HG02840 (cell line): ENCODE measurements around the gene SLC26A11.

Experiments used
- ATAC-seq: cut with Tn5 transposase; IDR thresholded peaks from one replicate; pipeline ENCODE4 v1.9.1; 2021; ENCODE audit warnings: mild to moderate bottlenecking, moderate library complexity, moderate number of reproducible peaks; ENCODE audit not compliant: unreplicated experiment, low FRiP score

Gene SLC26A11

DNA sequence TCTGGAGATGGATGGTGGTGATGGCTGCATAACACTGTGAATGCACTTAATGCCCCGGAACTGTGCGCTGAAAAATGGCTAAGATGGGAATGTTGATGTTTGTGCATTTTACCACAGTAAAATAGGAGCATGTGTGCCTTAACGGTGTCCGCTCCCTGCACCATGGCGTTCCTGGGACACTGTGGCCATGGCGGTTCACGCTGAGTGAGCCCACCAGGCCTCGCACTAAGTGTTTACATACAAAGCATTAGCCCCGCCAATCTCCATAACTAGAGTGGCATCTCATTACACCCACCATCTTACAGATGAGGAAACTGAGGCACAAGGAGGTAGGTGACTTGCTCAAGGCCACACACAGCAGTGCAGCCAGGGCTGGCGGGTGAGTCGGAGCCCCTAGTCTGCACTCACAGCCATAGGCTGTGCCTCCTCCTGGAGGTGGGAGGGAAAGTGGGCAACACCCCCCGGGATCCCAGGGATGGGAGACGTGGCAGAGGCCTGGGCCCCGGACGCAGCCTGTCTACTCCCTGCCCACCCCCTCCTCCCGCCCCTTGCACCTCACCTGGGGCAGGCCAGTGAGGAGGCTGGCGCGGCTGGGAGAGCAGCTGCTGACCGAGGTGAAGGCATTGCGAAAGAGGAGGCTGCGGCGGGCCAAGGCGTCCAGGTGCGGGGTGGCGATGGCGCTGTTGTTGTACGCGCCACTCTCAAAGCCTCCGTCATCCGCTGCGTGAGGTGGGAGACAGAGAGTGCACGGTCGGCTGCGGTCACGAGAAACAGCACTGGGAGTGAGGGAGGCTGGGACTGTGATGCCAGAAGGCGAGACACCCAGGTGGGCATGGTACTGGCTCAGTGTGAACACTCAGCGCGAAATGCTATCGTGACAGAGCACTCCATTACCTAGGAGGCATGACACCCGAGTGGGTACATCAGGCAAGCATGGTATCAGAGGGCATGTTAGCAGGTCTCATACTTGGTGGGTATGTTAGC is 3.5 kb upstream of the SLC26A11 start:
- no peak for ATAC-seq

DNA sequence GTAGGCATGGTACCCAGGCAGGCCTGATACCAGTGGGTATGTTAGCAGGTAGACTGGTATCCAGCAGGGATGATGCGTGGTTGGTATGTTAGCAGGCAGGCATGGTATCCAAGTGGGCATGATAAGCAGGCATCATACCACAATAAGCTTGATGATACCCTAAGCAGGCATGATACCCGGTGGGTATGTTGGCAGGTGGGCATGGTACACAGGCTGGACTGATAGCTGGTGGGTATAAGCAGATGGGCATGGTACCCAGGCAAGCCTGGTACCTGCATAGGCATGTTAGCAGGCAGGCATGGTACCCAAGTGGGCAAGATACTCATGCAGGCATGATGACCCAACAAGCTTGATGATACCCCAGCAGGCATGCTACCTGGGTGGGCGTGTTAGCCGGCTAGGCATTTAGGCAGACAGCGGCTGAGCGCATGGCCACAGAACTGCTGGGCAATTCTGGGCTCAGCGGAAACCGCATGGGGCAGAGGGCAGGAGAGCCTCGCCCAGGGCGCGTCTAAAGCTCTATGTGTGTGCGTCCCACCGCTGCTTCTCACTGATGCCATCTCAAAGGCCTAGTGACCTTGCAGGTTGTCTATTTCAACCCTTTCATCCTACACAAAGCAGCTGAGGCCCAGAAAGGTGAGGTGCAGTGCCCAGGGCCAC is 2.4 kb upstream of the SLC26A11 start:
- no peak for ATAC-seq

GRCh38 chr17:80218391-80218790 is 1.8 kb upstream of the SLC26A11 start:
- no peak for ATAC-seq

- no peak for ATAC-seq
Measured at GRCh38 chr17:80219013-80219762, 1.0 kb upstream of the SLC26A11 start.

GRCh38 chr17:80219763-80220053 is 519 bp upstream of the SLC26A11 start:
- ATAC-seq: no peak

DNA sequence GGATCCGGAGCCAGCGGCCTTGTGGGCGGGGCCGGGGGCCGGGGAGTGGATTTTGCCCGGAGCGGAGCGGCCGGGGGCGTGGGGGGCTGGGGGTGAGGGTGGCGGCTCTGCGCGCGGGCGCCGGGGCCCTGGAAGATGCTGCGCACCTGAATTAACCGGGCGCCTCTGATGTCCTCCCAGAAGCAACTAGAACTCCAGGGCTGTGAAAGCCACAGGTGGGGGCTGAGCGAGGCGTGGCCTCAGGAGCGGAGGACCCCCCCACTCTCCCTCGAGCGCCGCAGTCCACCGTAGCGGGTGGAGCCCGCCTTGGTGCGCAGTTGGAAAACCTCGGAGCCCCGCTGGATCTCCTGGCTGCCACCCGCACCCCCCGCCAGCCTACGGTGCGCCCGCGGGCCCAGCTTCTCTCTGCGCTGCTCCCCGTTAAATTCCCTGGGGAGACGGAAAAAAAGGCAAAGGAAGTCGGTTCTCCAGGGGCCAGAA is 549 bp downstream of the SLC26A11 start:
- no peak for ATAC-seq

DNA sequence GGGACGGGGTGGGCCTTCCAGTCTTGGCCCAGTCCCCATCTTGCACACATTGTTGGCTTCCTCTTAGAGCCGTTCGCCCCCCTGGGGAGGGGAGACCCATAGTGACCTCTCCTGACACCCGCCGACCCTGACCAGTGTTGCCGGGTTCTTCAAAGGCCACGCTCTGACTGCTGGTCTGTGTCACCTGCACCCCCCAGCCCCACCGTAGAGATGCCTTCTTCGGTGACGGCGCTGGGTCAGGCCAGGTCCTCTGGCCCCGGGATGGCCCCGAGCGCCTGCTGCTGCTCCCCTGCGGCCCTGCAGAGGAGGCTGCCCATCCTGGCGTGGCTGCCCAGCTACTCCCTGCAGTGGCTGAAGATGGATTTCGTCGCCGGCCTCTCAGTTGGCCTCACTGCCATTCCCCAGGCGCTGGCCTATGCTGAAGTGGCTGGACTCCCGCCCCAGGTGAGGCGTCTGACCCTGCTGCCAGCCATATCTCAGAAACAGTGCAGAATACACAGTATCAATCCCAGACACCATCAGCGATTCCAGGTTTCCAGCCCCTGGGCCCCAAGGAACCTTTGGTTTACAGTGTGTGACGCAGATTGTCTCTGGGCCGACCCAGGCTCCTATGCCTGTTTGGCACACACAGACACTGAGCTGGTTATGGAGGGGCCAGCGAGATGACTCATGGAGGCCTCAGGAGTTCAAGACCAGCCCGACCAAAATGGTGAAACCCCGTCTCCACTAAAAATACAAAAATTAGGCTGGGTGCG is 1.3 kb downstream of the SLC26A11 start:
- ATAC-seq: no peak

DNA sequence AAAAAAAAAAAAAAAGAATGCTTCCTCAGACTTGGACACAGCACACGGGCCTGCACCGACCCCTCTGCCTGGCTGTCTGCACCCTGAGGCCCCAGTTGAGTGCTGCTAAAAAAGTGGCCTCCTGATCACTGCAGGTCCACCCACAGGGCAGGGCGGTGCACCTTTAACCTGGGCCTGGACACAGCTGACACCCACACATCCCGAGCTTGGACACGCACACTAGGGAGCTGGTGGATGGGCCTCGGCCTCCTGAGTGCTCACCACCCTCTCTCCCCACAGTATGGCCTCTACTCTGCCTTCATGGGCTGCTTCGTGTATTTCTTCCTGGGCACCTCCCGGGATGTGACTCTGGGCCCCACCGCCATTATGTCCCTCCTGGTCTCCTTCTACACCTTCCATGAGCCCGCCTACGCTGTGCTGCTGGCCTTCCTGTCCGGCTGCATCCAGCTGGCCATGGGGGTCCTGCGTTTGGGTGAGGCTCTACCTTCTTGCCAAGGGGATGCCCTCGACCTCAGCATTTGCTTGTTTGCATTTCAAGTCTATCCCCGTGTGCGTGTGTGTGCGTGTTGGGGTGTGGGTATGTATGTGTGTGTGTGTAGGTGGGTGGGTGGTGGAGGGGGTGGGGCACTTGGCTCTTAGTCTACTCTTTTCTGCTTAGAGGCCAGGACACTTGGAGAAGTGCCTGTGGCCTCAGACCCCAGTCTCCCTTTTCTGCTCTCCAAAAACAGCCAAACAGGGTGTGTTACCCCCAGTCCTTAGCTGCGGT is 2.3 kb downstream of the SLC26A11 start:
- no peak for ATAC-seq

DNA sequence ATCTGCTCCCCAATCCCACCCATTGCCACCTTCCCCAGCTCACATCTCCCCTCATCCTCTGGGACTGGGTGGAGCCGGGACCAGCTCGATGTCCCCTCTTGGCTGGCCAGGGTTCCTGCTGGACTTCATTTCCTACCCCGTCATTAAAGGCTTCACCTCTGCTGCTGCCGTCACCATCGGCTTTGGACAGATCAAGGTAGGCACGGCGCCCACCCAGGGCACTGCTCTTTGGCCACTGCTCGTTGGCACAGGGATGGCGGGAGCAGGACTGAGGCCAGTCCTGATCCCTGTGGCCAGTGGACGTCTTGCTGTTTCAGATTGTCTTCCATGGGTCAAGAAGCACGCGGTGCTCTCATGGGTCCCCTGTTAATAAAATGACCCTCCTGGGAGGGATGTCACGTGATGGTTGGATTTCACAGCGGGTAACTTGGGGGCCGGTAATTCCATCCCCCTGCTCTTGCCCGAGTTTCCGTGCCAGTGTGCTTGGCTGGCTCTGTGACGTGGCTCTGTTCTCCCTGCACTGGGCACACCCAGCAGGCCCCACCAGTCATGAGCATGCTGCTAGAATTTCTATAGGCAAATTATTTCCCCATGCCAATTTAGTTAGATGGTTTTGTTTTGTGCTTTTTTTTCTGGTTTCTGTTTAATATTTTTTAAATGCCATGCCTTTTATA is 3.1 kb downstream of the SLC26A11 start:
- no peak for ATAC-seq

DNA sequence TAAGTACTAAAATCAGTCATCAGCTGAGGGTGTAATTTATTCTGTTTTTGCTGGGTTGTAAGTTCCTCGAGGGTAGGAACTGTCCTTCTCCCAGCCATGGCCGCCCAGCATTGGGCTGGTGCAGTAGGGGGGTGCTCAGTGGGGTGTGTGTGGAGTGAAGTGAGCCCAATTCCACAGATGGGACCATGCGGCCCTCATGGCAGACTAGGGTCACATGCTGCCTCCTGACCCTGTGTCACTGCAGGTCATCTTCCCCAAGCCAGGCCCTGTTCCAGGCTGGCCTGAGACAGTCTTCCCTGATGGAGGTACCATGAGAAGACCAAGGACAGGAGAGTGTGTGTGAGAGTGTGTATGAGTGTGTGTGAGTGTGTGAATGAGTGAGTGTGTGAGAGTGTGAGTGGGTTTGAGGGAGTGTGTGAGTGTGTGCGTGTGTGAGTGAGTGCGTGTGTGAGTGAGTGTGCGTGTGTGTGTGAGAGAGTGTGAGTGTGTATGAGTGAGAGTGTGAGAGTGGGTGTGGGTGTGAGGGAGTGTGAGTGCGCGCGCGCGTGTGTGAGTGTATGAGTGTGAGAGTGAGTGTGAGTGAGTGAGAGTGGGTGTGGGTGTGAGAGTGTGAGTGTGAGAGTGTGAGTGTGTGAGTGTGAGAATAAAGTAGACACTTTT is 3.7 kb downstream of the SLC26A11 start:
- no peak for ATAC-seq

DNA sequence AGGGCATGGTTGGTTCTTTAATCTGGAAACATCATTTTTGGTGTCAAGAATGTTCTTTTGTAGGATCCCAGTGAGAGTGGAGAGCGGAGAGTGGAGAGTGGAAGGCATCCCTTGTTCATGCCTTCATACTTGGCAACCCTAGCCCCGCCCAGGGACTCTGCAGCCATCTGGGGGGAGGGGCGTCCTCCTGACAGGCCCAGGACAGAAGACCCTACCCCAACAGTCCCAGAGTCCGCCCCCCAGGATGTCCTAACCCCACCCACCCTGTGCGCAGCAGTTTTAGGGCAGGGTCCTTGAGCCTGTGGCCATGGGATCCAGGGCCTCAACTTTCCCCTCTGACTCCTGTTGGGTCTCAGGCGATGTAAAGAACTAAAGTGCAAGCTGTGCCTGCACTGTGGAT is 4.5 kb downstream of the SLC26A11 start:
- ATAC-seq: no peak

GRCh38 chr17:80225230-80225629 is 5.0 kb downstream of the SLC26A11 start:
- ATAC-seq: no peak

GRCh38 chr17:80227156-80227555 is 6.9 kb downstream of the SLC26A11 start:
- no peak for ATAC-seq

DNA sequence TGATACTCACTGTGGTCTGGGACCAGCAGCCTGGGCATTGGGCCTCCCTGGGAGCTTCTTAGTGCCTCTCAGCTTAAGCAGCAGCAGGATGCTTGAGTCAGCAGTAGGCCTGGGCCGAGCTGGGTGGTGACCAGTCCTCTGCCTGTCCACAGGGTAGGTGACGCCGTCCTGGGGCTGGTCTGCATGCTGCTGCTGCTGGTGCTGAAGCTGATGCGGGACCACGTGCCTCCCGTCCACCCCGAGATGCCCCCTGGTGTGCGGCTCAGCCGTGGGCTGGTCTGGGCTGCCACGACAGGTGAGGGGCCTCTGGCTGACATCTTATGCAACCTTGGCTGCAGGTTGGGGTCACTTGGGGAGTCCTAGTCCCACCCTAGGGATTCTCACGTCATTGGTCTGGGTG is 7.4 kb downstream of the SLC26A11 start:
- no peak for ATAC-seq

GRCh38 chr17:80228477-80228876 is 8.2 kb downstream of the SLC26A11 start:
- no peak for ATAC-seq

- no peak for ATAC-seq
Measured at GRCh38 chr17:80229011-80229410, 8.8 kb downstream of the SLC26A11 start.

GRCh38 chr17:80232438-80232837 is 12.2 kb downstream of the SLC26A11 start:
- no peak for ATAC-seq

- no peak for ATAC-seq
Measured at GRCh38 chr17:80233202-80233601, 13.0 kb downstream of the SLC26A11 start.

GRCh38 chr17:80236911-80237310 is 16.7 kb downstream of the SLC26A11 start:
- ATAC-seq: no peak
